HG03039 (cell line): Measurements from ENCODE around the gene FLVCR1.
"Not testable (repeated sequence)": the region's sequence is repeated elsewhere in the genome, so short reads cannot be mapped to it uniquely, and the experiment has no call there.

ENCODE experiments used
- ATAC-seq: cut with Tn5 transposase; IDR thresholded peaks from one replicate; pipeline ENCODE4 v1.9.1; 2021; ENCODE audit warnings: mild to moderate bottlenecking, moderate library complexity; ENCODE audit not compliant: unreplicated experiment

Gene FLVCR1

DNA sequence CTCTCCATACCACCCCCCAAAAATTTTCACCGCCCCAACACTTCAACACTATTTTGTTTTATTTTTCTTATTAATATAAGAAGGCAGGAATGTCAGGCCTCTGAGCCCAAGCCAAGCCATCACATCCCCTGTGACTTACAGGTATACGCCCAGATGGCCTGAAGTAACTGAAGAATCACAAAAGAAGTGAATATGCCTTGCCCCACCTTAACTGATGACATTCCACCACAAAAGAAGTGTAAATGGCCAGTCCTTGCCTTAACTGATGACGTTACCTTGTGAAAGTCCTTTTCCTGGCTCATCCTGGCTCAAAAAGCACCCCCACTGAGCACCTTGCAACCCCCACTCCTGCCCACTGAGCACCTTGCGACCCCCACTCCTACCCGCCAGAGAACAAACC, 56.0 kb downstream of the FLVCR1 start:
- not testable (repeated sequence) for ATAC-seq

DNA sequence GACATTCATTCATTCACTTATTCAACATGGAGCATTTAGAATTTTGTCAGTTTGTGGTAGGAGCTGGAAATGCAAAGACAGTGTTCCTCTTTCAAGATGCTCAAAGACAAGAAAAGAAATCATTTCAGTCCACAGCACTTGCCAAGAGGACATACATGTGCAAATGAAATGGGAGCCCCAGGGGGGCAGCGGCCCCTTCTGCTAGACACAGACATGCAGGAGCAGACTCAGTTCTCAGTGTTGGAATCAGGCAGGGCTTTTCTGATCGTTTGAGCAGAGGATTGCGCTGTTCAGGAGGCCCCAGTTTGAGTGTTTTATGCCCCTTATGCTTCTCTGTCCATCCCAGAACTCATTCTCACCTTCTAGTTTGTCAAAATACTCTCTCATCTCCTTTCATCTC, 56.7 kb downstream of the FLVCR1 start:
- ATAC-seq = no peak

DNA sequence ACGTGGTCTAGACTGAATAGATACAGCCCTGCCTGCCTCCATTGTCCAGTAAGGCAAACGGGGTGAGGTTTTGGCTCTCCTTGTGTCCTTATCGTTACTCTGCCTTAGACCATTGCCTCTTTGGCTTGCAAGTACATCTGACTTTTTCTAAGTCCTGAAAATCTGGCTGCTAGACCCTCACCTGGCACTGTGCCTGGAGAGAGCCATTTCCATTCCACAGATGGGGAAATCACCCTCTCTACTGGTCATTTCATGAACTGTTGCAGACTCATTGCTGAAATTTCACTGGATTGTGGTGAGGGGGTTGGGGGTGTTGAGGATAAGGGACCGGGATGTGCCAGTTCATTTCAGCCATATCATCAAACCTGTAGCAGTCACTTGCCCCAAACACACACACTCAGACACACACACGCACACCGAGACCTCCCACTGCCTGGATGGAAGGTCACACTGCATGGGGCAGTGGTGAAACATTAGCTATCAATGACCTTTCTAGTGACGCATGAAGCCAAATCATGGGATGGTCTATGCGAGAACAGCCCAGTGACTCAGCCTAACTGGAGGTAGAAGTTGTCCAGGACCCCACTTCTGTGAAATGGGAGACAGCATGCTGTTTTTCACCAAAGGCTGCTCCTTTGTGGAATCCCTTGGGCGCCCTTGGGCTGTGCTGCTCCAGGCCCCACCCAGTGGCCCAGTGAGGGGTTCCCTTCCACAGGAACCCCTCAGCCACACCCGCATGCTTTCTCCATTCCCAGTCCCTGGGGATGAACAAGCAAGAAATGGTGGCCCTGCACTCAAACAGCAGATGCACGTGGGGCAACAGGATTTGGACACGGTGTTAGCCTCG, 57.4 kb downstream of the FLVCR1 start:
- no peak for ATAC-seq

DNA sequence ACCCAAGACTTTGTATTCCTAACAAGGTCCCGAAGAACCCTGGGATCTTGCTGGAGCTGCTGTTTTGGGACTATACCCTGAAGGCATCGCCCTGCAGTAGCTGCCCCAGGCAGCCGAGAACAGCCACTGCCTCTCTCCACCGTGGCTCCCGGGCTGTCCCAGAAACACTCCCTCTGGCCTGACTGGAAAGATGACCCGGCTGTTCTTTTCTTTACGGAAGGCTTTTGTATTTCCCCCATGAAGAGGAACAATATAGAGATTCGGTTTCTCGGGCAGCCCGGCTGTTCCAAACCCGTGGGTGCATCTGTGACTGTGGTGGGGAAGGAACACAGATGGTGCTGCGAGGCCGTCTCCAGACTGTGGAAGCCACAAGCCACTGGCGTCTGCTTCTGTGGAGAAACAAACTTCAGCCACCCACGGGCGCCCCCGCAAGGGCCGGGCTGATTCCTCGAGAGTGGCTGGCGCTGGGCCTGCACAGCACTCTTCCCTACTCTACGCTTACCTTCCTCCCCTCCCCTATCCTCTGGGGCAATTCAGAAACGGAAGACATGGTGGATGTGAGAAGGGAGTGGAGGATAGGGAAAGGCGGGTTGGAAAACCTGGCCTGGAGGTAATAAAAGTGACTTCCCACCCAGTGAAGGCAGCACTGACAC, 58.5 kb downstream of the FLVCR1 start:
- ATAC-seq = no peak

DNA sequence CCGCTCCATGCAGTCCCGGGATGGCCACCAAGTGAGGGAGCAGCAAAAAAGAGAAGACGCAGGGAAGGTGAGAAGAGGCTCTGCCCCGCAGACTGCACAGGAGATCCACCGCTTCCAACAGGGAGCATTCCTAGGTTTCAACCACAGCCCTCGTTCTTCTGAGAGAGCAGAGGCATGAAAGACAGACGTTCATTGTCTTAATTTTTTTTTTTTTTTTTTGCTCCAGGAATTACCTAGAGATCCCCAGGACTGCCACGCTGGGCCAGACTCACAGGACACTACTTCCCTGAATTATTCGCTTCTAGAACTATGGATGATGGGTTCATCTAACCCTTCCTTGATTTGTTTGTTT, 59.0 kb downstream of the FLVCR1 start:
- no peak for ATAC-seq

DNA sequence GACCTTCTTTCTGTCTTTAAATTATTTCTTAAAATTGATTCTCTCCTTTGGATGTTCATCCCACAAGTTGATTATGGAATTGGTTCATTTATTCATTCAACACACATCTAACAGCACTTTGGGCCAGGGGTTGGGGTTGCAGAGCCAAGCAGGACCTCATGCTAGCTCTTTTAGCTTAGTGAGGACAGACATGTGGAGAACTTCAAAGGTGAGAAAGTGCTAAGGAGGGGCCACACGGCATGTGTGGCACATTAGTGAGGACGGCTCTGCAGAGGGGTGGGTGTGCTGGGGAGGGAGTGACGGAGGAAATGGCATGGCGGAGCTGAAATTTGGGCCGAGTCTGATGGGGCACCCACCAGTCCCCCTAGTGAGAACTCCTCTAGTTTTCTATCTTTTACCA, 59.8 kb downstream of the FLVCR1 start:
- no peak for ATAC-seq

DNA sequence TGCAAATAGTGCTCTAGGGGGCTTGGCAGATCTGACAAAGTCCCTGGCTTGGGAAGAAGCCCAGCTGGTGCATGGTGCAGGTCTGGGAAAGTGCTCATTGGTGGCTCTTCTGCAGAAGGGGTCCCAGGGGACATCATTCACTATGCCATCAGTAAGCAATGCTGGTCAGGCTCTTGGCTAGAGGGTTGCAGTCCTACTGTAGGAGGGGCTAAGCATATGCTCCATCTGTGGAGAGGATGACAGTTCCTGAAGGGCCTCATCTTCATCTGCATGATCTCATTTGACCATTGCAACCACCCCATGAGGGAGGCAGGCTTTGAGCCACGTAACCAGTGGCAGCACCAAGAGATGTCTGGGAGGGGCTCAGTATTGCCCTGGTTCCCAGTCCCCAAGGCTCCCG, 60.7 kb downstream of the FLVCR1 start:
- ATAC-seq = no peak

DNA sequence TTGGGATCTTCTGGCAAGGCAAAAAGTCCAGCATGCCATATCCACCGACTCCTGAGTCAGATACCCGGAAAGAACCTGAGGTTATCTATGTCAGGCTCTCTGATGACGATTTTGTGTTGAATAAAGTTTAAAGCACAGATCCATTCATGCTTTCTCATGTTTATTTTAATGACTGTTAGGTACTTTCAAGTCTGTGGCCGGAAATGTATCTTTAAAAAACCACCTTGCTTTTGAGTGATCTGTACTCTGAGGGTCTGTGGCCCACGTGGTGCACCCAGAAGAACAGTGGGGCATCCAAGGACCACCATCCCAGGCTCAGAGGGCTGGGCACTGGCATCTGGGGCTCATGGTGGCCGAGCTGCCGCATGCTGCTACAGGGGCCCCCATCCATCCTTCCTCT, 62.2 kb downstream of the FLVCR1 start:
- ATAC-seq = no peak

DNA sequence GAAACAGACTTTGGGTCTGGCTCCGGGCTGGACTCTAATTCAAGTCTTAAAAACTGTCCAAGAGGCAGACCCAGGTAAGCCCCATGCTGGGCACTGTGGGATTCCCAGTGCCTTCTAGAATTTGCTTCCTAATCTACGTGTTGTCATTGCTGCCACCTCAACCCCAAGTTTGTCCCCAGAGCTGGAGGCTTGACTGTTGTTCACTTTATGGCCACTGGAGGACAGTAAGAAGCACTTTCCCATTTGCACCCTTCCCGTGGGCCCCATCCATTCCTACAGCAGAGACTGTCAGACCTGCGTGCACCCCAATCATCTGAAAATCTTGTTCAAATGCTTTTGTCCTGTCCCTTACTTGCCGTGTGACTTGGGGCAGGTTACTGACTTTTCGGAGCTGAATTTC, 62.8 kb downstream of the FLVCR1 start:
- no peak for ATAC-seq

DNA sequence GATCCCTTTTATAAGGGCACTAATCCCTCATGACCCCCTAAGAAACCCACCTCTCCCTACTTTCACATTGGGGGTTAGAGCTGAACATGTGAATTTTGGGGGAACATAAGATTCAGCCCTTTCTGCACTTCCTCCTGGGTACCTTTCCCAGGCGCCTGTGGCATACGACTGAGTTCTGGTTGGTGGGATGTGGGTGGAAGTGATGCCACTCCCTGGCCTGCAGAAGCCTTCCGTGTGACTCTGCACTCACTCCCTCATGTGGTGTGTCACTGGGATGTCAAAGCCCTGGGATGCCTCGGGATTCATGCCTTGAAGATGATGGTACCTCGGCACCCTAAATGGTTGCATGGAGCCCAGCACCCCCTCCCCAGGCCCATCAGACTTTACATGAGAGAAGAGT, 63.9 kb downstream of the FLVCR1 start:
- no peak for ATAC-seq

DNA sequence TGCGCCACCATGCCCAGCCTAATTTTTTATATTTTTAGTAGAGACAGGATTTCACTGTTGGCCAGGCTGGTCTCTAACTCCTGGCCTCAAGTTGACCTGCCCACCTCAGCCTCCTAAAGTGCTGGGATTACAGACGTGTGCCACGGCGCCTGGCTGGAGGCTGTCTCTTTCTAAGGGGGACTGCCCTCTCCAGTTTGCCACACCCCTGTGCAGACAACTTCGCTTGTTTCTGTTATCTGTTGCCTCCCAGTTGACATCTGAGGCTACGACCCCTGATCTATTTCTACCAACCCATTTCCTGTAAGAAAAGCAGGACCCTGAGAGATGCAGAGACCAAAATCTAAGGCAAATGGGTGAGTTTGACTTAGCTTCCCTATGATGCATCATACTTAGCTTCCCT, 68.3 kb downstream of the FLVCR1 start:
- no peak for ATAC-seq

DNA sequence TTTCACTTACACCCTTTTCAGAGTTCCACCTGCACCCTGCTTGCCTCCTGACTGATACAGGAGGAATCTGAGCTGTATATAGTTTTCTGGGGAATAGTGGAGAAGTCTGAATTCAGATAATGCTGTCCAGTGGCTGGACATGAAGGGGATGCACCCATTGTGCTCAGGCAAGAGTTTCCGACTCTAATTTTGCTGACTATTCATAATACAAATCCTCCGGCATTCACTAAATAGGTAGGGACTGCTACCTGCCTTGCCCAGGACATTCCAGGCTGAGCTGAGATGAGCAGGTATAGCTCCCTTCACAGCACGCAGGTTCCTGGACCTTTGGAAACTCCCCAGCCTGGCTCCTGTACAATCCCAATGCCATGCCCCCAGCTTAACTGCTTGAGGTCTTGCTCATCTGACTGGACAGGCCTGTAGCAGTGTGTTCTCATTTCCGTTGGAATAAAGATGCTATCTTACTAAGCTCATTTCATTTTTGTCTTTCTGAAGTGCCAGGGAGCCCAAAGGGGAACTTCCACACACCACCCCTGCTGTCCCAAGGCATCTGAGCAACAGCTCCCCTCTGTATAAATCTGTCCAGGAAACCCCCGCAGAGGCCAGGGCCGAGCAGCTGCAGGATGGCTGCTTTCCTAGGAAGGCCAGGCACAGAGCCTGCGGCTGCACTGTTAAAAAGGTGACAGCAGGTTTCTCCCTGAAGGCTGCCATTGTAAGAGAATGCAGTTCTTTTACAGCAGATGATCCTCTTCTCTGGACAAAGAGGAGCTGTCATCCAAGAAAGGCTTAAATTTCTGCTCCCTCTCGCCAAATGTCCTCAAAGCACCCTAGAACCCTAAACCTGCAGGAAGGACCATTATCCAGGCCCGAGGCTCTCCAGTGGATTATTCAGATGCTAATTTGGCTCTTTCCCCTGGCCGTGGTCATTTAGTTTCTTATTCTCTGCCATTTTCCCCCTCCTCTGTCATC, 70.5 kb downstream of the FLVCR1 start:
- peak; percentile 88 for ATAC-seq

DNA sequence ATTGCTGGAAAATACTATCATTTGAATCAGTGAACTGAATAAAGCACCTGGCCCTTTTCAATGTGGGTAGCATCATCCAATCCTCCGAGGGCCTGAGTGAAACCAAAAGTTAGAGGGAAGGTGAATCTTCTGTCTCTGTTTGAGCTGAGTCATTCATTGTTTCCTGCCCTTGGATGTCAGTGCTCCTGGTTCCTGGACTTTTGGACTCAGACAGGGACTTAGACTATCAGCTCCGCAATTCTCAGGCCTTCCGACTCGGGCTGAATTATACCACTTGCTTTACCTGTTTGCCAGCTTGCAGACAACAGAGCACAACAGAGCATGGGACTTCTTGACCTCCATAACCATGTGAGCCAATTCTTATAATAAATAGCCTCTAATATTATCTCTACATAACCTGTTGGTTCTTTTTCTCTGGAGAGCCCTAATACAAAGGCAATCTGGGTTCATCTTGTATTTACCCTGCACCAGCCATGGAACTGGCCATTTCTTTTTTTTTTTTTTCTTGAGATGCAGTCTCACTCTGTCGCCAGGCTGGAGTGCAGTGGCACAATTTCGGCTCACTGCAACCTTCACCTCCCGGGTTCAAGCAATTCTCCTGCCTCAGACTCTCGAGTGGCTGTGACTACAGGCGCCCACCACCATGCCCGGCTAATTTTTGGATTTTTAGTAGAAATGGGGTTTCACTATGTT, 73.1 kb downstream of the FLVCR1 start:
- ATAC-seq = no peak

DNA sequence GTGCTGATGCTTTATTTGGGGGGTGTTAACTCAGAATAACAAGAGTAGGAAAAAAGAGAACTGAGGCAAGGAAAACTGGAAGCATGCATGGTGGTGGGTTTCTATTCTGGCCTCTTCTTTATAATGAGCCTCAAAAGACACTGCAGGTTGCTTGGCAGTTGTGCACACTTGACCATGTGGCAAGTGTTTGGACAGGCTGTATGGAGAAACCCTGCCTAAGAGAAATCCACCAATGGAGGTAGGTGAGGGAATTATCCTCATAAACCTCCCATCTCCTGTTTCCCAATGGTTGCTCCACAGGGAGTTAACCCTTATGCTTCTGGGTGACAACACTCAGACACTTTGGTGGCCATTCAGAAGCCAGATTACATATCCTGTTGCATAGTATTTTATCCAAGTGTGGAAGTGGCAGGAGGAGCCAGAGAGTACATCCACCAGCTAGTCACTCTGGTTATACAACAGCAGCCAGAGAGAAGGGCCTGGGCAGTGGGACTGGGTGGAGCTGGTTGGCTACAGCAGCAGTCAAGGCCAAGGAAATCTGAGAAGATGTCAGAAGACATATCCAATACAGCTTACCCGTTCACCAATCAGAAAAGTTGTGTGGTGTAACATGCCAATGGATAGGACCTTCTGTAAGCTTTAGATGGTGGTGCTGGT, 75.9 kb downstream of the FLVCR1 start:
- no peak for ATAC-seq

DNA sequence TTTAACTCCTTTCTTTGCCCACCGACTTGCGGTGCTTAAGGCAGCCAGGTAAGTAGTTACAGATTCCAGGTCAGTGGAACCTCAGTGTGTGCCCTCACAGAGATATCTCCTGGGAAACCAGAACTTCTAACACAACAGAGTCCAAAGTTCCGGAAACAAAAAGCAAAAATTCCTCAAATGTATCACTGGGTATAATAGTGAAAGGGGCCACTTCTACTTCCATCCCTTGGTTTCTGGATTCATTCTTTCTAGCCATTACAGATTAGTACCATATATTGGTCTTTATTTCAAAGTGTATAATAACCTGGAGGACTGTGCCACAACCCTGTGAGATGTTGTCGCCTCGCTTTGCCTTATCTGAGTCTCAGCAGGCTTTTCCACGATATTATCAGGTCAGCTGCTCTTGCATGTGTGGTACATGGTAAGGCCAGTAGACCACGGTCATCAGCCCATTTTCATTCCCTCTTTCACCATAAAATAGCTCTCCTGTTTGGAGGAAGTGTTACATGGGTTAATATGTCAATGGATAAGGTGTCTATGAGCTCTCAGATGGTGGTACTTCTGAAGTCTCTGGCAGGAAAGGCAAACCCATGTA, 77.4 kb downstream of the FLVCR1 start:
- no peak for ATAC-seq

DNA sequence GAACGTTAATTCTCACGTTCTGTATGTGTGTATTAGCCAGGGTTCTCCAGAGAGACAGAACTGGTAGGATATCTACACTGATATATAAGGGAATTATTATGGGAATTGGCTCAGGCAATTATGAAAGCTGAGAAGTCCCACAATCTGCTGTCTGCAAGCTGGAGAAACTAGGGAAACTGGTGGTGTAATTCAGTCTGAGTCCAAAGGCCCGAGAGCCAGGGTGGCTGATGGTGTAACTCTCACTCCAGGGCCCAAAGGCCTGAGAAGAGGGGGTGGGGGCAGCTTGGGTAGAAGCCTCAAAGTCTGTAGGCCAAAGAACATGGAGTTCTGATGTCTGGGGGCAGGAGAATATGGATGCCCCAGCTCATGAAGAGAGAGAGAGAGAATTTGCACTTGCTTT, 79.0 kb downstream of the FLVCR1 start:
- ATAC-seq = no peak

DNA sequence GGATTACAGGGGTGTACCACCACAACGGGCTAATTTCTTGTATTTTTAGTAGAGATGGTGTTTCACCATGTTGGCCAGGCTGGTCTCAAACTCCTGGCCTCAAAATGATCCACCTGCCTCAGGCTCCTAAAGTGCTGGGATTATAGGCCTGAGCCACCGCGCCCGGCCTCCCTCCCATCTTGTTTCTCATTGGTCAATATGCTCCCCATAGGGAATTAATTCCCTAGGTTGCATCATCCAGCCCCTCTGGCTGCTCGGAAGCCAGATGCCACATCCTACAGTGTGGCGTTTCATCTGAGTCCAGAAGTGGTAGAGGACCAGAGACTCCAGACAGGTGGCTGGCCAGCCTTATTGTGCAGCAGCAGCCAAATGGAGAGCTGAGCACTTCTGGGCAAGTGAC, 80.8 kb downstream of the FLVCR1 start:
- no peak for ATAC-seq

DNA sequence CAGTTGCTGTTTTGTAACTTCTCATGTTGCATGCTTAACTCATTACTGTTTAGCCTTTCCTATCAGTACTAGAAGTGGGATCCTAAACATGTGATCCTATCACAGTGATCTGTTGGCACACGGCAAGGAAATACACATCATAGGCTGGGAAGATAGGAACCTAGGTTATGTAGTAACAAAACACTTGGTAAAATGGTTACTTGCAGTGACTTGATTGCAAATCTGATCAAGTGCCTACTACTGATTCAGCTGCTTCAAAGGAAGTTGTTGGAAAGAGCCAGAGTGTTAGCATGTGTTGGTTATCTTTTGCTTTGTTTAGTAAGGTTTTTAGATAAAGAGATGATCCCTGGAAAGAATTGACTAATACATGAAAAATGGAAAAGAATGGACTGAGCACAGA, 83.4 kb downstream of the FLVCR1 start:
- no peak for ATAC-seq

DNA sequence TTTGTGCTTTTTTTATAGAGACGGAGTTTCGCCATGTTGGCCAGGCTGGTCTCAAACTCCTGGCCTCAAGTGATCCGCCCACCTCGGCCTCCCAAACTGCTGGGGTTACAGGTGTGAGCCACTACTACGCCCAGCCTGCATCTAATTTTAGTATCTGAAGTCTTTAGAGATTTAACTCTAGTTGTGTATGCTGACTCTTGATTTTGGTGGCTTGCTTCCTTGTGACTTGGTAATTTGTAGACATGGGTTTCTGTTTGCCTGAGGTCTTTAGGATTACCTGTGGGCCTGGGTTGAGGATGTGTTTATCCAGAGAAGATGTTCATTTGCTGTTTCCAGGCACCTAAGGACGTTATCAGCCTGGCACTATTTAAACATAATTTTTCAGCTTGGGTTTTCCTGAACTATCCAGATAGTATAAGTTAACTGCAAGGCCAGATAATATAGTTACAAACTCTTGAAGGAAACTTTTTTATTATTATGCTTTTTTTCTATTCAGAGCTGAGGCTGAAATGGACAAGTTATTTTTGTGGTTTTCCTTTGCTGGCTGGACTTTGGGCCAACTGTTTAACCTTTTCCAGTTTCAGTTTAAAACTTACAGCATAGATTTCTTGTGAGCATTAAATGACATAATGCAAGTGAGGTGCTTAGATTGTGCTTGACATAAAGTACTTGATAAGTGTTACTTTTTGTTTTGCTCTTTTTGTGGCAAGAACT, 84.8 kb downstream of the FLVCR1 start:
- no peak for ATAC-seq

DNA sequence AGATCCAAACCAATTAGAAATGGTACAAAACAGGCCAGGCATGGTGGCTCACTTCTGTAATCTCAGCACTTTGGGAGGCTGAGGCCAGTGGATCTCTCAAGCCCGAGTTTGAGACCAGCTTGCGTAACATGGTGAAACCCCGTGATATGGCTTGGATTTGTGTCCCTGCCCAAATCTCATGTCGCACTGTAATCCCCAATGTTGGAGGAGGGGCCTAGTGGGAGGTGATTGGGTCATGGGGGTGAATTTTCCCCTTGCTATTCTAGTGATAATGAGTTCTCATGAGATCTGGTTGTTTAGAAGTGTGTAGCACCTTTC, 85.3 kb downstream of the FLVCR1 start:
- no peak for ATAC-seq
